HG03457 (cell line): ENCODE data around the gene CACNG4.

Experiments
- ATAC-seq: cut with Tn5 transposase; IDR thresholded peaks from one replicate; pipeline ENCODE4 v1.9.1; 2021; ENCODE audit warnings: moderate number of reproducible peaks; ENCODE audit not compliant: unreplicated experiment

Gene CACNG4

DNA sequence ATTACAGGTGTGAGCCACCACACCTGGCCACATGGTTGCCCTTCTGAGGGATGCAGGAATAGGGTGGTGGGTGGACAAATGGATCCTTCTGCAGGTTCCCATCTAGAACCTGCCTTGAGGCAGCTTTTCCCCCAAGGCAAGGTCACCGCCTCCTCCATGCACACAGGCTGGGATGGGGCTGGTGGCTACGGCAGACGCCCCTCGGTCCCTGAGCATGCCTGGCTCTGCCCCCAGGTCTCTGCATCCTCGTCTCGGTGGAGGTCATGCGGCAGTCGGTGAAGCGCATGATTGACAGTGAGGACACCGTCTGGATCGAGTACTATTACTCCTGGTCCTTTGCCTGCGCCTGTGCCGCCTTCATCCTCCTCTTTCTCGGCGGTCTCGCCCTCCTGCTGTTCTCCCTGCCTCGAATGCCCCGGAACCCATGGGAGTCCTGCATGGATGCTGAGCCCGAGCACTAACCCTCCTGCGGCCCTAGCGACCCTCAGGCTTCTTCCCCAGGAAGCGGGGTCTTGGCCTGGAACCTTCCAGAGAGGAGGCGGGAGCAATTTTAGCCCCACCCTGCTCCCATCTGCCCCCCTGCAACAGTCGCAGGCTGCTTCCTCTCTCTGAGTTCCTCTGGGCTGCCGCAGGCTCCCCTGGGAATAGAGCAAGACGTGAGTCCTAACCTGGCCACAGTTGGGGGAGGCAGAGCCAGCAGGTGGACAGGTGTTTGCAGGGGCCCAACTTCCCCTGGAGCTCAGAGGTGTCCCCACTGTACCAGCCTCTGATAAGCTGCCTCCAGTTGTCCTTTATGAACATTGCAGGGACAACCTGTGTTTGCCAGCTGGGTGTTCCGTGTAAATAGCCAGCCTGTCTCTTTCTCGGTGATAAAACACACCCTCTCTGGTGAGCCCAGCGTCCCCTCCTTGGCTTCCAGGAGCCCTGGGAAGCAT lies 91.6 kb downstream of the CACNG4 start:
- no peak for ATAC-seq

DNA sequence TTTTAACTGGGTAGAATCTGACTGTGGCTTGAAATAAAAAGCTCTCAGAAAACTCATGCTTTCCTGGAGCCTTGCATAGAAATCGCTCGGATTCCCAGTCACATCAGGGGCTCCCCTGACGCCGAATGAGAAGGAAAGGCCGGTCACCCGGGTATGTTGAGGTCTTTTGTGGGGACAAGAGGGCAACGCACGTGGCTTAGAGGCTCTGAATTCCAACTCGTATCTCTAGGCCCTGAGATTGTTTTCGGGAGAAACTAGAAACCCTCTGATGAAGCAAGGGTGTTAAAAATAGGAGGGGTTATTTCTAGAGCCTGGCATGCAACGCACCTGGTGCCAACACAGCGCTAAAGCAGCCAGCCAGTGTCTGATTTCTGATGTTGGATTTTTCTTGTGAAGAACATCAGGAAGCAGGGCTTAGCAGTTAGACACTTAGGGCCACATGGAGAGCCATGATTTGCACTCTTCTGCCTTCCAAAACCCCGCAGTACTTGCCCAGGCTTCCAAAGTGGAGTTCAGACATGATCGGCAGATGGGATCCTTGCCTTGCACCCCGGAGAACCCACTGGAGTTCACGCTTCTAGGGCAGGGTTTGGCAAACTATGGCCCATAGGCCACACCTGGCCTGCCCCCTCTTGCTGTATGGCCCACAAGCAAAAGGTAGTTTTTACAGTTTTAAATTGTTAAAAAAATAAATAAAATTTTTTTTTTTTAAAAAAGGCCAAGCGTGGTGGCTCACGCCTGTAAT lies 92.4 kb downstream of the CACNG4 start:
- ATAC-seq = no peak

DNA sequence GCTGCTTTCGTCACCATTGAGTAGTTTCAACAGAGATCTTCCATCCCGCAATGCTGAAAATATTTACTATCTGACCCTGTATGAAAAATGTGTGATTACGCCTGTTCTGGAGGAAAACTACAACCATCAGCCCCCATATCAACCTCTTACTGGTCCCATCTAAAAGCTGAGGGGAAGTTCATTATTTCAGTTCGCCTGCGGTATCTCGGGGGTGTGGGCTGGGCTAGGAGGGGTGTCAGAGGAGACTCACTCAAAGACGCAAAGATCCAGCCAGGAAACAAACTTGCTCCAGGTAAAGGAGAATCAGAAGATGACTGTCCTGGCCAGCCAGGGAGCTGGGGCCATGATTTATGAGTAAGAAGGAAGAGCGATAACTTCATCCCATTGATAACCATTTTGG lies 93.5 kb downstream of the CACNG4 start:
- ATAC-seq = no peak

DNA sequence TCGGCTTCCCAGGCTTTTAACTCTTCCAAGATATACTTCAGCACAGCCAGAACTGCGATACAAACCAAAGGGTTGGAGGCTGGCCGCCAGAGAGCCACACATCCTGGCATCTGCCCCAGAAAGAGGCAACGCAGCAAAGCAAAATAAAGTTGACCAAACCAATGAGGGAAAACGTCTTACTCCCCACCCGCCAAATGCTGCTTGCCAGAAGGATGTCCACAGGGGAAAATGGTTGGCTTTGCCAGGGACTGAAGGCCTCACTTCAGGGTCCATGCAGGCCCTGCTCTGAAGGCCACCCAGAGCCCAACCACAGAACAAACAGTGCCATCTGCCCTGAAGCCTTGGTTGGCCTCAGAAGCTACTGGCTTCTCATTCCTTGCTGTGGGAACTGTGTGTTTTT lies 94.9 kb downstream of the CACNG4 start:
- ATAC-seq = no peak

DNA sequence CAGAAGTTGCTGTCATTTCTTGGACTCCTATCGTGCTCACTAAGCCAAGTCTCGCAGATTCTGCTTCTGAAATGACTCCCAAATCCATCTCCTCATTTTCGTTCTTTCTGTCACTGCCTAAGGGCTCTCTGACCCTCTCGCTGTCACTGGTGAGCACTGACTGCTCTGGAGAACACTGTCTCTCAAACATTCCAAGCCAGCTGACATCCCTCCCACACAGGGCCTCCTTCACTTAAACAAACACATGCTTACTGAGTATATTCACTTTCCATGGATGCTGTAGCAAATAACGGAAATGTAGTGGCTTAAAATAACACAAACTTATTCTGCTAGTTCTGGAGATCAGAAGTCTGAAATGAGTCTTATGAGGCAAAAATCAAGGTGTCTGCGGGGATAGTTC lies 98.6 kb downstream of the CACNG4 start:
- no peak for ATAC-seq

DNA sequence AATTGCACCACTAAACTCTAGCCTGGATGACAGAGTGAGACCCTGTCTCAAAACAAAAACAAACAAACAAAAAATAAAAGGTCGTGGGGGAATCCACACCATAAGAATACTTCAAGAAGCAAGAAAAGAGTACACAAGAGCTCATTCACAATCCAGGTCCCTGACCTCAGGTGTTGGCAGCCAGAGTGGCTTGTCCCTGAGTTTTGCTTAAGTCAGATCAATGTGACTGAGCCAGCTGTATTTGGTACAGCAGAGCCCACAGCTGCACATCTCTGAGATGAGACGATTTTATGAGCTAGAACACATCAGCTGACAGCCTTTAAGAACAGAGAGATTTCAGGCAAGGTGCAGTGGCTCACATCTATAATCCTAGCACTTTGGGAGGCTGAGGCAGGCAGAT lies 102.2 kb downstream of the CACNG4 start:
- no peak for ATAC-seq

DNA sequence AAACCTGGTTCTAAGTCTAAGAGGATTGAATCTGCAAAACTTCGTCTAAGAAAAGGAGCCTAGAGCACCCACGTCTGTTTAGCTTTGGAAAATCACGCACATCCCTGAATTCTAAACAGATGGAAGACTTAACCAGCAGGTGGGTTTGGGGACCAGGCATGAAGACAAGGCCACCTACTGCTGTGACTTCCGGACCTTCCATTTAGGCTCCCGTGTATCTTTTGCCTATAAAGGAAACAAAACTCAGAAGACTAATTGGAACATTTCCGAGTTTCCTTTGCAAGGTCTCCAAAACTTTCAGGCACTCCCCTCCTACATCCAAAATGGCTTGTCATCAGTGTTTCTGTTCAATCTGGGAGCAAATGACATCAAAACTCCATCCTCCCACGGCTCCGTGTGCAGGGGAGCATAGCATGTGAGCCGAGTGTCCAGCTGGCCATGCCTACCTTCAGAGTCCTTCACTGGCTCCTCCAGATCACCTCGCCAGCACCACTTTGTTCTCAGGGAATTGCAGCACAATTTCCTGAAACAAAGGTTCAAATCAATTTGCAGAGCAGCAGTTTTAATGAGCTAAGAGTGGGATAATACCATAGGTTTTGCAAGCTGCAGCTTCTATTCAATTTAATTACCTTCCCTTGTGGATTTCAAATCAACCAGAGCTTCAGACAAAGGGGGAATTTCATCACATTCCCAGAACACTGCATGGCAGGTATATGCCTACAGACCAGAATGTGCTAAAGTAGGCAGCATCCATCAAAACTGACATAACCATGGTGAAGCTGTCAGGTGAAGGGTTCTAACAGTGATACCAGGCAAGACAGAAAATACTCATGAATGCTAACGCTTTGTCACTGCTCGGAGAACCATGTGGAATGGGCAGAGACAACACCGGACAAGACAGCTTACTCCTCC lies 103.3 kb downstream of the CACNG4 start:
- ATAC-seq = no peak

DNA sequence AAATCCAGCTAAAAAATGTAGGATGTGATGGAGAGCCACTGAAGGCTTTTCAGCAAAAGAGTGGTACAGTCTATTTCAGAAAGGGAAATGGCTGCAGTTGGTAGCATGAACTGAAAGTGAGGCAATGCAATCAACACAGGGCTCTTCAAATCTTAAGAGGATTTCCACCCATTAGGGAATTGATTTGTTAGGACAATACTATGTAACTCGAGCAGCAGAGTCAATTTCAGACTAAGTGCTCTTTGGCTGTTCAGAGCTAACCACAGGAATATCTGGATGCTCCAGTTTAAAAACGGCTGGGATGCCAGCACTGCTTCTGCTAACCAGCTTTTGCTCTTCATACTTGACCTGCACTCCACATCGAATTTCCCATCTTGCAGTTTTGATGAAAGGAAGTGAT lies 104.5 kb downstream of the CACNG4 start:
- no peak for ATAC-seq

DNA sequence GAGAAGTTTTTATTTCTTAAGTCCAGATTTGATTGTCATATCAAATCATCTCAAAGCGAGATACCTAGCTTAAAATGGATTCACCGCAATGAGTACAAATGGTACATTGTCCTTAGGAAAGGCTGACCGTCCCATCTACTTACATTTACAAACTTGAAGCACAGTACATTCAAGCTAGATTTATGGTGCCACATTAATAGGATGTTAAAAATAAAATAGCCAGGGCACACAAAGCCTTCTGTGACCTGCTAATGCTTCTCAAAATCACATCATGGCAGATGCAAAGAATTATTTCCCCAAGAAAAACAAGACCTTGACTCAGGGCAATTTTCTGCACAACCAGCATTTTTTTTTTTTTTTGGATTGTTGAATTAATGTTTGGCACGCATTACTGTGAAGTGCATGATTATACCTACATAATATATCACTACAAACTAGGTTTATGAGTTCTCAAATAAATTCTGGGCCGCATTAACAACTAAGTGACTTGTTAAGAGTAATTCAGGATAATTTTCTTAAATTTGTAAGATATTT lies 105.2 kb downstream of the CACNG4 start:
- ATAC-seq = no peak

DNA sequence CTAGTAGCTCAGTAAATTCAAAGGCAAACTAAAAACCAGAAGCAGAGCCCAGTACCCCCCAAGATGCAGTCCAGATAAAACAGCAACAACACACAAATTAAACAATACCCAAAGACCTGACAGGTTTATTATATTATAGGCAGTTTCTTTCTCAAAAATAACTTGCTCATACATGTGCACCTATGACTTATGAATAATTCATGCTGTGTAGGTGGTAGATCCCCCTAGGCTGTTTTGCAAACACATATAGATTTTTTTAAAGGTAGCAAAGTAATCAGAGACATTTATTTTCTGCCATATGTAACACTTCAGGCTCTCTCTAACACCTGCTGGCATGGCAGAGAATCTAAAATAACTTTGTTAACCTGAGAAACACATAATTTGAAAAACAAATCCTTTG lies 107.1 kb downstream of the CACNG4 start:
- no peak for ATAC-seq

DNA sequence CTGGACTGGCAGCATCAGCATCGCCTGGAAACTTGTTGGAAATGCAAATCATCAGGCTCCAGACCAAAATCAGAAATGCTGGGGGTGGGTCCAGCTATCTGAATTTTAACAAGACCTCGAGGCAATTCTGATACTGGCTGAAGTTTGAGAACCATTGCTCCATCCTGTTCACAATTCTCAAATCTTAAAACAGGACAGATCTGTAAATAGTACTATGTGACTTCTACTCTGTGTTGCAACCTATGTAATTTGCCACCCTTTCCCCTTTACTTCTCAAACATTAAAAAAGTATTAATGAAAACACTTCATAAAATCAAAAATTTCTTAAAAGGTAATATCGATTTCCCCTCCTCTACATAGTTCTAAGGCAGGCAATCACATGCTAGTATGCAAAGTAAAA lies 108.4 kb downstream of the CACNG4 start:
- ATAC-seq = no peak

DNA sequence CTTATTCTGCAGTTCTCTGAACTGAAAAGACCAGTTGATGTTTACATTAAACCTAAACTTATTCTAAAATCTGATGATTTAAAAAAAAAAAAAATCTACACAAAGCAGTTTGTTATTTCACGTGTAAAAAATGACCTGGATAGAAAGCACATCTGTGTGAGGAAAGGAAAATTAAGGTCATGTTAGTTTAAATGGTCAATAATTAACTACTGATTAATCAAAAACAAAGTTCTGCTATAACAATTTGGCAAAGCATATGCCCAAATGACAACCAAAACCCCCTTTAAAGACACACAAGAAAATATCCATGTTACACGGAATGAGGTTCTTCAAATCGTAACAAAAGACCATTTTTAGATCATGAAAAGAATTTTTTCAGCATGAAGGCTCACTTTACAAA lies 110.3 kb downstream of the CACNG4 start:
- ATAC-seq = no peak

DNA sequence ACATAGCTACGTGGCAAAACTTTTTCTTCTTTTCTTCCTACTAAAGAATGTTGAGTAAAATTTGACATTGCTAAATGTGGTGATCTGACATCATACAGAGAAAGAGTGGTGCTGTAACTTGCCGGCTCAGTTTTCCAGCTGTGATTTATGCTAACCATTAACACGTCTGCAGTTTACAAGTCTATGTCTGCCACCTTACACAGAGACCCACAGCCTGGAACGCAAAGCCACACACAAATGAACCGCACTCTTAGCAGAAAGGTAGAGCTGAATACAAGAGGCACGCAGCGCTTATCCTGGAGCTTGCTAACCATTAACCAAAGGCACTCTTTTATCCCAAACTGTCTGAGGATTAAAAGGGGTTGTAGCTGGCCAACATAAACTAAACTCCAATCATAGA lies 111.8 kb downstream of the CACNG4 start:
- ATAC-seq = no peak

DNA sequence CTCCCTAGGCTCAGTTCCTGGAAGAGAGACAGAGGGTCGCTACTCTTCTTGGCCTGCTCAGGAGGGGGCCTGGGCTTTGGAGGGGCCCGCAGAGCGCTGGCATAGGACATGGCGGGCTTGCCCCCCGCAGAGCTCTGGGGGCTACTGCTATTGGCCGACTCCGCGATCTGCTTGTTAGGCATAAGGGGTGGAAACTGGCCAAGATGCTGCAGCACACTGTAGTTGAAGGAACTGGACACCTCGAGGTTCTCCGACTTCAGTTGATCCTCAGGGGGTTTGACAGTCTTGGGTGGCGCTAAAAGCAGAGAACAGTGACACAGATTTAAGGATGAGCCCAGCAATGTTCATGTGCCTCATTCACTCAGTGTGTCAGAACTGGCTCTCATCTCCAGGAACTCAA lies 113.8 kb downstream of the CACNG4 start:
- ATAC-seq = no peak

DNA sequence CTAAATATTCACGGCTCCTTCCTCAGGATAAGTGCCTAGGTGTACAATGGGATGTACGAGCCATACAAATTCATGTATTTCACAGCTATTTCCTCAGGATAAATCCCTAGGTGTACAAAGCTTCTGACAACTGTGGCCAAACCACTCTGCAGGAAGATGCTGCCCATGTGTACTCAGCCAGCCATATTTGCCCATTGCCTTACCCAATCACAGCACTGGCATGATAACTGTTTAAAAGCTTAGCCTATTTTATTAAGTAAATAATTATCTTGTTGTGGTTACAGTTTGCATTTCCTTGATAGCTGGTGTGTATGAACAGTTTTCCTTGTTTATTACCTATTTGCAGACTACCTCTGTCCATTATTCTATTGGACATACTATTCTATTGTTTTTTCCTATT lies 115.0 kb downstream of the CACNG4 start:
- no peak for ATAC-seq

DNA sequence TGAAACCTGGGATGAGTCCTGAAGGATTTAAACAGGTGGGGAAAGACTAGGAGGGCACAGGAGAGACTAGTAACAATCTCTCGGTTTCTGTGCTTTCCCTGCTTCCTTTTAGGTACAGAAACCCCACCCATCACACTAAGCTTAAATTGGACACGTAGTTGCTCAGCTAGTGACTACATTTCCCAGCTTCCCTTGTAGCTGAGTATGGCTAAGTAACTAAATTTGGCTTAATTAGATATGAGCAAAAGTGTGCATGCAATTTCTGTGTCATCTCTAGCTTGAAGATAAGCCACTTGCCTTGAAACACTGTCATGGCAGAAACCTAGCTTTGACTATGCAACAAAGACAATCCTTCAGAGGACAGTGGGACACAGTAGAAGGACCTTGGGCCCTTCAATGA lies 116.3 kb downstream of the CACNG4 start:
- ATAC-seq = no peak

DNA sequence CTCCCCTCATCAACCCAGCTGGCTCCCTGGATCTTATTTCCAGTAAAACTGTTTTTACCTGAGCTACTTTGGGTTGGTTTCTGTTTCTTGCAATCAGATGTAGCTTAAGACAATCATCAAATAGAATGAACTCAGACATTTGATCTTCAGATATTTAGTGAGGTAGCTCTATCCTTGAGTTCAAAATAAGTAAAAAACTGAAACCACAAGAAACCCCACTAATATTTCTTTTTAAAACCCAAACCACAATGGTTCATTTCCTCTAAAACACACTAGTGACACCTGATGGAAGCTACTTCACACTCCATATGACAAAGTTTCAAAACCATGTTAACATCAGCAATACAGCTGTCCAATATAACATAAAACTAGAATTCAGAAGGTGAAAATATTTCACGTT lies 117.6 kb downstream of the CACNG4 start:
- ATAC-seq = no peak
